Measurements from ENCODE around the gene HAPSTR1. TPM values are rescaled to one million over a fixed set of nuclear protein-coding genes. Genes with fewer than 3 reads are reported as not detected.

The HAPSTR1 gene
- total and polyA plus RNA-seq, 2 of the 8 experiments (the other 6 are each of a cell fraction or from before 2014, with no cell fraction given), result 11.9 to 66.1 TPM

DNA sequence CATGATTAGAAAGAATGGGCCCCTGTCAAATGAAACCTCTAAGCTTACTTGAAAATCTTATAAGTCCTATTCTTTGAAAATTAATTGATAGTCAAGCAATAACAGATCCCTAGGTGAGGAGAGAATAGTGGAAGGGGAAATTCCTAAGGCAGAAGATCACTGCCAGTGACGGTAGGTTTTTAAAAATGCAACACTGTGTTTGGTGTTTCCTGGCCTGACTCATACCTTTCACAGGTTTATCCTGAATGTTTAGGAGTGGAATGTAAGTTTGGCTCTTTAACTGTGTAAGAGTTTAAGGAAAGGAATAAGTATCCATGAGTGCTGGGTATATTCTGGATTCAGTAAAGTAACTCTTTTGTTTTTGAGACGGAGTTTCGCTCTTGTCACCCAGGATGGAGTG, 23.8 kb downstream of the HAPSTR1 start:
- Histone ChIP-seq H3K23me2 (ENCODE audit: low read depth, low read length) (no peaks in the 10 kb centered on the region), H3K4me3 (ENCODE audit: extremely low read depth in 1 of 4, insufficient read depth in 2 of 4, low read depth in 3 of 4, low read length in 4 of 4) (no peak overlapping the region), H2AK5ac (ENCODE audit: low read depth, low read length) (no peak overlapping the region), H3K79me2 (ENCODE audit: control insufficient read depth in 1 of 2, insufficient read depth in 2 of 2, low read length in 2 of 2) (peaks cover 4 to 98% of the 10 kb centered on the region in 2 experiments), H2BK15ac (ENCODE audit: low read length) (no peak overlapping the region), H3K18ac (ENCODE audit: extremely low read depth, low read length) (no peak overlapping the region), H2BK5ac (ENCODE audit: low read depth, low read length) (no peak overlapping the region), H4K5ac (ENCODE audit: insufficient read length, low read depth, low read length) (no peak overlapping the region), H4K8ac (ENCODE audit: extremely low read depth, insufficient read depth, low read length) (no peak overlapping the region), H2BK12ac (ENCODE audit: low read depth, low read length) (no peak overlapping the region), H3K56ac (replicated peaks; ENCODE audit: insufficient read length, low read depth, low read length) (no peak overlapping the region), H3K36me3 (ENCODE audit: control insufficient read depth in 2 of 4, insufficient read depth in 4 of 4, low read length in 3 of 4) (peaks cover 0 to 40% (median 12%) of the 10 kb centered on the region in 4 experiments; a peak in 4 of 8 replicates), H3K79me1 (ENCODE audit: low read depth, low read length) (peaks cover 3% of the 10 kb centered on the region; the same call in 1 of the 2 replicates), H2BK20ac (ENCODE audit: low read length) (no peak overlapping the region), H3K23ac (ENCODE audit: insufficient read length) (no peak overlapping the region), H2BK120ac (replicated peaks; ENCODE audit: low read depth, low read length) (no peak overlapping the region), H3K4me1 (replicated peaks in 1 of 4; ENCODE audit: control insufficient read depth in 3 of 4, insufficient read depth in 4 of 4, low read length in 3 of 4) (peaks cover 0 to 11% (median 2%) of the 10 kb centered on the region in 4 experiments; a peak in 5 of 7 replicates), H3K4ac (replicated peaks; ENCODE audit: insufficient read length, low read depth, low read length) (no peak overlapping the region), H4K91ac (replicated peaks; ENCODE audit: insufficient read length, low read length) (no peak overlapping the region), H3K9ac (replicated peaks in 1 of 4; ENCODE audit: extremely low read depth in 1 of 4, low read depth in 3 of 4, low read length in 3 of 4) (no peak overlapping the region), H3K27me3 (replicated peaks in 1 of 4; ENCODE audit: control insufficient read depth in 3 of 4, extremely low read depth in 1 of 4, insufficient read depth in 3 of 4, low read length in 3 of 4) (no peaks in the 10 kb centered on the region), H2AFZ (ENCODE audit: low read length) (no peak overlapping the region), H3K27ac (ENCODE audit: low read depth, low read length) (no peak overlapping the region), H3K9me3 (ENCODE audit: insufficient read depth in 2 of 2, low read depth in 1 of 2, low read length in 1 of 2) (no peaks in the 10 kb centered on the region), H4K20me1 (replicated peaks in 1 of 2; ENCODE audit: control insufficient read depth in 1 of 2, insufficient read depth in 2 of 2, low read length in 2 of 2) (peaks cover 17 to 22% of the 10 kb centered on the region in 2 experiments), H3K4me2 (ENCODE audit: insufficient read depth in 1 of 2, low read depth in 2 of 2, low read length in 2 of 2) (no peak overlapping the region), H3K14ac (ENCODE audit: insufficient read length) (no peak overlapping the region)
- WGBS, 2 experiments (ENCODE audit: extremely low coverage in 1 of 2, insufficient coverage in 1 of 2, insufficient read length in 1 of 2, insufficient replicate concordance in 2 of 2, low coverage in 1 of 2, low lambda C conversion rate in 2 of 2, missing lambda C conversion rate in 1 of 2), result 87% methylated on average over 3 of the region's 3 CpGs; no CpG with 5 or more reads in 1 of the 2 experiments
- no peak for TF ChIP-seq TAF7 (optimal IDR thresholded peaks at IDR 0.05; ENCODE audit: borderline replicate concordance, low read depth, low read length)
- no peak for TF ChIP-seq POU5F1 (IDR thresholded peaks at IDR 0.05; ENCODE audit: low read depth, low read length)
- no peak for TF ChIP-seq CHD2 (IDR thresholded peaks at IDR 0.05; ENCODE audit: low read length)
- no peak for TF ChIP-seq TAF1 (IDR thresholded peaks at IDR 0.05; ENCODE audit: low read depth, low read length)
- no peak for DNase-seq (ENCODE audit: low read depth in 1 of 2, low spot score in 2 of 2)
- FAIRE-seq, result no peak
- CTCF ChIA-PET (ENCODE audit: partially characterized antibody), result interaction anchor here (1.5 kb wide), 1 partner anchor 8 kb away, joined by 3 read pairs; no protein-coding TSS in a partner anchor
- POLR2A ChIA-PET (ENCODE audit: partially characterized antibody), result interaction anchor here (0.9 to 10.2 kb wide), 3 partner anchors 9 to 16 kb away, joined by 3 to 94 read pairs (median 7); no protein-coding TSS in a partner anchor

Measured in H1 (cell line).